GM12891 (cell line): Measurements from ENCODE around the gene GPER1.

Experiments used
- POLR2A ChIP-seq: IDR thresholded peaks from 2 replicates; pipeline ENCODE4 v1.6.1; 2011; ENCODE audit warnings: low read depth, low read length, control low read depth
- POLR2AphosphoS5 ChIP-seq: IDR thresholded peaks from 2 replicates; pipeline ENCODE4 v1.6.1; 2011; ENCODE audit warnings: low read depth, low read length, control low read depth
- SPI1 ChIP-seq: IDR thresholded peaks from 2 replicates; pipeline ENCODE4 v1.6.1; 2011; ENCODE audit warnings: low read depth, low read length, control low read depth

DNA sequence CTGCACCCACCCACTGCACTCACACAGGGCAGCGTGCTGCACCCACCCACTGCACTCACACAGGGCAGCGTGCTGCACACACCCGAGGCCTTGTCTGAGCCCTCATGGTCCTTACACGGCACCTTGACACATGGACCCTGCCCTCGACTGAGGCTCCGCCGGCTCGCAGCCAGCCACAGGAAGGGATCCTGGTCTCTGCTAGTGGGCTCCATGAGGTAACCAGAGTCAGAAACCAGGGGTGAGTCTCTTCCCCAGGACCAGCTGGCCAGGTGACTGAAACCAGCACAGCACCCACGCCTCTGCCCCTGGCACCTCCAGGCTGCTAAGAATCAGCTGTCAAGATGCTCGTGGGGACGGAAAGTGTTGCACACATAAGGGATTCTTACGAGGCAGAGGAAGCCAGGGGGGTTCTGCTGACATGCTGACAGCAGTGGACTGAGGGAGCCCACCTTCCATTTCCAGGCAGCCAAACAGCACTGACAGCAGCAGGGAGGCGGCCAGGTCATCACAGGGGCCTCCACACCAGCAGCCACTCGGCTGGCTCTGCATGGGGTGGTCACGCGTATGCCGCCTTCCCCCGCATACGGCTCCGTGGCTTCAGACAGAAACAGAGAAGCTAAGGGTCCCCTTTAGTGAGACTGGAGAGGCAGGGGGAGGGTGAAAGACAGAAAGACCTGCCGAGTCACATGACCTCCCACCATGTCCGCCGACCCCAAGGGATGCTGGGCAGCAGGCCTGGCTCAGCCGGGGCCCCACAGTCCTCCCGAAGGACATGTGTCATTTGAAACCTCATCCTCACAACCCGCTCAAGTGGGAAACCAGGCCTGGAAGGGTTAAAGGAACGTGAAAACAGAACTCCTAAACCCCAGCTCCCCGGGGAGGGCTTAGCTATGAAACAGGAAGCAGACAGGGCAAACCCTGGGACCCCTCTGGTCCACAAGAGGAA is 34.2 kb downstream of the GPER1 start:
- no peak for TF ChIP-seq POLR2A
- no peak for TF ChIP-seq POLR2AphosphoS5
- TF ChIP-seq SPI1, result no peak
